ENCODE measurements around the gene UGT1A6. TPM values are rescaled to one million over a fixed set of nuclear protein-coding genes. Genes with fewer than 3 reads are reported as not detected.

The UGT1A6 gene
- total RNA-seq = 0.09 and 0.28 TPM in 2 replicates

GRCh38 chr2:233692648-233693047 lies at the start of gene UGT1A6:
Gene UGT1A6, plus strand, starts transcription at chr2:233692890. Its CDS starts 115 bp downstream, at chr2:233693005.

GRCh38 chr2:233671290-233672161 lies 21.2 kb upstream of the UGT1A6 start, which contains the start of gene UGT1A9:
Gene UGT1A9, plus strand, starts transcription at chr2:233671898. Its CDS starts 37 bp downstream, at chr2:233671935.

GRCh38 chr2:233681521-233682099 lies 11.1 kb upstream of the UGT1A6 start, which contains the start of gene UGT1A7:
Gene UGT1A7, plus strand, starts transcription at chr2:233681901. Its CDS starts 37 bp downstream, at chr2:233681938.

GRCh38 chr2:233712611-233713261 lies 20.0 kb downstream of the UGT1A6 start, which contains the start of gene UGT1A5:
Gene UGT1A5, plus strand, starts transcription at chr2:233712907. Its CDS starts 85 bp downstream, at chr2:233712992.

GRCh38 chr2:233718552-233718951 lies 25.9 kb downstream of the UGT1A6 start, which contains the start of gene UGT1A4:
Gene UGT1A4, plus strand, starts transcription at chr2:233718736. Its CDS starts 85 bp downstream, at chr2:233718821.

GRCh38 chr2:233728723-233729301 lies 36.1 kb downstream of the UGT1A6 start, which contains the start of gene UGT1A3:
Gene UGT1A3, plus strand, starts transcription at chr2:233729042. Its CDS starts 85 bp downstream, at chr2:233729127.

GRCh38 chr2:233760043-233760442 lies 67.4 kb downstream of the UGT1A6 start, which contains the start of gene UGT1A1:
Gene UGT1A1, plus strand, starts transcription at chr2:233760270. Its CDS starts 18 bp downstream, at chr2:233760288.

GRCh38 chr2:233778030-233778429 lies 85.3 kb downstream of the UGT1A6 start, which contains the start of gene MROH2A:
Gene MROH2A, plus strand, starts transcription at chr2:233778330. Its CDS starts 1,029 bp downstream, at chr2:233779359.

Other genes starting within 250 kb of the UGT1A6 start
- 38.1 TPM in 2 replicates for gene USP40, start 126.1 kb upstream of the UGT1A6 start, total RNA-seq
- gene UGT1A8, start 75.3 kb upstream of the UGT1A6 start, total RNA-seq = 0.37 and 0.71 TPM in 2 replicates
- gene UGT1A10, start 56.4 kb upstream of the UGT1A6 start, total RNA-seq = 0.43 and 0.83 TPM in 2 replicates
- under 0.01 TPM in 1 of 2 replicates, not detected in the other for gene UGT1A9, start 21.0 kb upstream of the UGT1A6 start, total RNA-seq
- gene UGT1A7, start 11.0 kb upstream of the UGT1A6 start, total RNA-seq = 0.28 and 0.46 TPM in 2 replicates
- gene UGT1A5, start 20.0 kb downstream of the UGT1A6 start, total RNA-seq = not detected in 2 replicates
- gene UGT1A4, start 25.8 kb downstream of the UGT1A6 start, total RNA-seq = not detected in 2 replicates
- not detected in 2 replicates for gene UGT1A3, start 36.2 kb downstream of the UGT1A6 start, total RNA-seq
- not detected in 2 replicates for gene UGT1A1, start 67.4 kb downstream of the UGT1A6 start, total RNA-seq
- gene MROH2A, start 85.4 kb downstream of the UGT1A6 start, total RNA-seq = under 0.01 and 0.14 TPM in 2 replicates
- gene HJURP, start 161.6 kb downstream of the UGT1A6 start, total RNA-seq = 1.9 and 2.4 TPM in 2 replicates
- under 0.01 TPM in 1 of 2 replicates, not detected in the other for gene TRPM8, start 224.5 kb downstream of the UGT1A6 start, total RNA-seq

All from smooth muscle cell of bladder (primary cell).